Activated T-cell treated with anti-CD3 and anti-CD28 coated beads, Interleukin-2, amount 50 U/mL, for 1 hour (primary cell): ENCODE results near the gene ALOXE3.
A peak's percentile ranks its signal among the peaks of the same experiment; 100 is the strongest.

ENCODE experiments used
- DNase-seq: peaks from one replicate; pipeline ENCODE4 v3.0.0-alpha.2; 2020

ALOXE3 gene

DNA sequence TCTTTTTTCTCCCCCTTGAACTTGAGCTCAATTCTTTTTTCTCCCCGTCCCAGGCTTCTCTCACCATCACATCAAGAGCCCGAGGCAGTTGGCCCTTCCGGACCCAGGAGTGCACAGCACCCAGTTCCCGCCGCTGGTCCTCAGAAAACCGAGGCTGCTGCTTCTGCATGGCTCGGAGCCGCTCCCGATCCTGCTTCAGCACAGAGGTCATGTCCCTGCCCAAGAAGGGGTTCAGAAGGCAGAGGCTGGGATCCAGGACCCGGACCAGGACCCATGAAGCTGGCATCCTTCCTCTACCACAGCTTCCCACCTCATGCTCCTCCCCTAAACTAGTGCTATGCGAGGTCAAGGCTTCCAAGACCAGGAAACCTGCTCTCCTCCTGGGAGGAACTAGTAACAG is 23.4 kb upstream of the ALOXE3 start:
- no peak for DNase-seq

DNA sequence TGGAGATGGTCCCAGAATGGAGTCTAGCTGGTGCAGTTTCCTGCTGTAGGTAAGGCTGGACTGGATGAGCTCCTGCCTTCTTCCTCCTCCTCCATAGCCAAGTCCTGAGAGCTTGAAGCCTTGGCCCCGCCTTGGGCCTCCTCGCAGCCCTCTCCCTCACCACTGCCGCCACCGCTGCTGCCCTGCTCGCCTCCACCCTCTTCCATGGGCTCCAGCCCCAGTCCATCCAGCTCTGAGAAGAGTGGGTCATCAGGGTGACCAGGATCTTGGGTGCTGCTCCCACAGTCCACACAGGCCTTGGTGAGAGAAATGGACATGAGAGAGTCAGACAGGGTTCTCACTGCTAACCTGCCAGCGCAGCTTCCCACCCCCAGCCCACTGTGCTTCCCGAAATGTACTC is 22.7 kb upstream of the ALOXE3 start:
- DNase-seq, result no peak

DNA sequence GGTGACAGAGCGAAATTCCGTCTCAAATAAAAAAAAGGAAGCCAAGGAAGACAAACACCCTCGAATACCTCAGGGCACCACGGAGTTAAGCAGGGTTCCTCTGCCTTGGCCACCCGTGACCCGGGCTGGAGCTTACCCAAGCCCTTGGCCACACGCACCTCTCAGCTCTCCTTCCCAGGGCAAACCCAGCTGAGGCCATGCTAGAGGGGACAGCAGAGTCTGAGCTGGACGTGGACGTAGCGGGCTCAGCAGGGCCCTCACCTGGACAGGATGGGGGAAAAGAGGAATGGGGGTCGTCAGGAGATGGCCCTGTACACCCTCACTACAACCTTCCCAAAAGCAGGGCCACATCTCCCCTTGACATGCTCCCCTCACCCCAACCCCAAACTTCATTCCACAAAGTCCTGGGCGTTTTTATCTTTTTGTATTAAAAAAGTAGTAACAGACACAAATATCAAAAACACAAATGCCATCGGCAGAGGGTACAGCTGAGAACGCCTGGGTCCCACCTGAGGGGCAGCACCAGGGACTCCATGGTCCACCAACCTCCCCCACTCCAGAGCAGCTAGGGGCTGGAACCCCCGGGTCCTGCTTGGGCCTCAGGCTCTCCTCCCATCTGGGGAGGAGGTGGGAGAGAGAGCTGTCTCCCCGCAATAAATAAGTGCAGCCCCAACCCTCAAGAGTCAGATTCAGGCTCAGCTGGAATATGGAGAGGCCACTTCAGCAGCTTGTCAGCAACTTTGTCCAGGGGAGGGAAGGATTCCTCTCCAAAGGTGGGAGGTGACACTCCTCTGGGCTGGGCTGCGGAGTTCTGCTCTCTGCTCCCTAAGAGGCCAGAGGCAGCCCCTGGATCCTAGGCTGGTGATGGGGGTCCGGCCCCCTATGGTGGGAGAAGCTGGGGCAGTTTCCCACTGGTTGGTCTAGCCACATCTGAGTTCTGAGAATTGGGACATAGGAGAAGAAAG is 22.0 kb upstream of the ALOXE3 start:
- DNase-seq, result peak; percentile 30

DNA sequence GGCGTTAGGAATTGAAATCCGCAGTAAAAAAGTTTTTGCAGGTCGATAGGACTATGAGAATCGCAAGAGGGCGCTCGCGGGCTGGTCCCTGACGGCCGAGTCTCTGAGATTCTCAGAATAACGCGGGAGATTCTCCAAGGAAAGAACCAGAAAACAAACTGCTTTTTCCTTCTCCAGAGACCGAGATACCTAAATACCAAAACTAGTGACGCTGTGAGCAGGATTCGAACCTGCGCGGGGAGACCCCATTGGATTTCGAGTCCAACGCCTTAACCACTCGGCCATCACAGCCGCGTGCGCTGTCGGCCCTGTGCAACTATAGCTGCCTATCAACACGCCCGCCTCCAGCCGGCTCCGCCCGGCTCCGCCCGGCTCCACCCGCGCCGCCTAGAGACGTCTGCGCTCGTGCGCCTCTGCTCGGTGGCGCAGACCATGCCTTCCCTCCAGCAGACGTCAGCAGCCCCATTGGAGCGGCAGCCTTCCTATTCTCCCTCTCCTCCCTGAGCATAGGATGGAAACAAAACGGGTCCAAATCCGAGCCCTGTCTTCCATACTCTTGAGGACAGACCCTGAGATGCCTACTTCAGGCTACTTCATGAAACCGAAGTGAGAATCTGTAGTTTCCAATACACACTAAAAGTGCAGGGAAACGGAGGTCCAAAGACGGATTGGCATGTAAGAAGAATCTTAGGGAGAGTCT is 20.5 kb upstream of the ALOXE3 start:
- peak; percentile 95 for DNase-seq

DNA sequence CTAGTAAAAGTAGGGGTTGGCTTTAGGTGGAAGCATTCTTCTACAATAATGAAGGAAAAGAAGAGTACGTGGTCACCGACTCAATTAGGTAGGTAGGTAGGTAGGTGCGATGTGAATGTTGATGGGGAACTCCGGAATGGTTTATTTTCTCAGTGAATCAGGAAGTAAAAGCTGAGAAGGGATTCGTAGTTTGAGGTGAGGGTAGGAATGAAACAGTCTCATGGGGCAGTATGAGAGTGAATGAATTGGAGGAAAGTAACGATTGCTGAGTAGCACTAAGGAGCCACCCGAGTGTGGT is 20.0 kb upstream of the ALOXE3 start:
- no peak for DNase-seq

DNA sequence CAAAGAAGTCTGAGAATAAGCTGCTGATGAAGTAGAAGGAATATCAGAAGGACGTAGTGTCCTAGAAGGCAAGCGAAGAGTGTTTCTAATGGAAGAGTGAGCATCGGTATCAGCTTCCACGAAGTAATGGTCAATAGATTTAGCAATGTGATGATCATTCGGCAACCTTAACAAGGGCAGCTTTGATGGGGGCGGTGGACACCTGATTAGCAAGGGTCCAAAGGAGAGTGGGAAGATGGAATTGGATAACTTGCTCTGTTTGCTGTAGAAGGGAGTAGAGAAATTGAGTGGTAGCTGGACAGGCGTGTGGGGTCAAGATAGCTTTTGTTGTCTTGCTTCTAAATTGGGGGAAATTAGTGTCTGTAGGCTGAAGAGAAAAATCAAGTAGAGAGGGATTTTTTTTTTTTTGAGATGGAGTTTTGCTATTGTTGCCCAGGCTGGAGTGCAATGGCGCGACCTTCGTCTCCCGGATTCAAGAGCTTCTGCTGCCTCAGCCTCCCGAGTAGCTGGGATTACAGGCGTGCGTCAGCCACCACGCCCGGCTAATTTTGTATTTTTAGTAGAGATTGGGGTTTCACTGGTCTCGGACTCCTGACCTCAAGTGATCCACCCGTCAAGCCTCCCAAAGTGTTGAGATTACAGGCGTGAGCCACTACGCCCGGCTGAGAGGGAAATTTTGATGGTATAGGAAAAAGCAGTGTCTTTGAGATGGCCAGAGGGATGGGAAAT is 19.5 kb upstream of the ALOXE3 start:
- DNase-seq, result peak; percentile 22

DNA sequence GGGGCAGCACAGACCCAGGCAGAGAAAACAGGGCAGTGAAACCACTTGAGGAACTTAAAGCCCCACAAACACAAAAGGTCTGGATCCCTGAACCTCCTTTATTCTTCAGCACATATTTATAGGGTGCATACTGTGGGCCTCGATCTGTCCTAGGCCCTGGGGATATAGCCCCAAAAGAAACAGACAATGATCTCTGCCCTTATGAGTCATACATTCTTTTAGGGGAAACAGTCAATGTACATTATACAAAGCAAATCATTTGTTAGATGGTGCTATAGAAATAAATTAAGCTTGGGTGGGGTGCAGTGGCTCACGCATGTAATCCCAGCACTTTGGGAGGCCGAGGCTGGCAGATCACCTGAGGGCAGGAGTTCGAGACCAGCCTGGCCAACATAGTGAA is 15.6 kb upstream of the ALOXE3 start:
- DNase-seq, result no peak

DNA sequence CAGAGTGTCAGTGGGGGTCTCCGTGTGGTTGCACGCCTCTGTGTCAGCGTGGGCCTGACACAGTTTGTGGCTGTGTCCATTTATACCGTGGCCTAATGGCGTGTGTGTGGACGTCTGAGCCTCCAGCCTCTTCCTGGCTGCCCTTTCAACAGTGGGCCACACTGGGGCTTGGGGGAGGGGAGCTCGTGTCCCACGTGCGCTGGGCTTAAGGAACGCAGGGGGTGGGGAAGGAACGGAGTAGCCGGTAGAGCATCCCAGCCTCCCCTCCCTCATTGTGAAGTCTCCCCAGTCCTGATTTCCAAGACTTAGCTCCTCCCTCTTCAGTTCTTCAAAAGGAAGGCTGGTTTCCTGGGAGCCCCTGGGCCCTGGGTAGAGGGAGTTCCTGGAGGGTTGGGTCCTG is 15.1 kb upstream of the ALOXE3 start:
- no peak for DNase-seq

DNA sequence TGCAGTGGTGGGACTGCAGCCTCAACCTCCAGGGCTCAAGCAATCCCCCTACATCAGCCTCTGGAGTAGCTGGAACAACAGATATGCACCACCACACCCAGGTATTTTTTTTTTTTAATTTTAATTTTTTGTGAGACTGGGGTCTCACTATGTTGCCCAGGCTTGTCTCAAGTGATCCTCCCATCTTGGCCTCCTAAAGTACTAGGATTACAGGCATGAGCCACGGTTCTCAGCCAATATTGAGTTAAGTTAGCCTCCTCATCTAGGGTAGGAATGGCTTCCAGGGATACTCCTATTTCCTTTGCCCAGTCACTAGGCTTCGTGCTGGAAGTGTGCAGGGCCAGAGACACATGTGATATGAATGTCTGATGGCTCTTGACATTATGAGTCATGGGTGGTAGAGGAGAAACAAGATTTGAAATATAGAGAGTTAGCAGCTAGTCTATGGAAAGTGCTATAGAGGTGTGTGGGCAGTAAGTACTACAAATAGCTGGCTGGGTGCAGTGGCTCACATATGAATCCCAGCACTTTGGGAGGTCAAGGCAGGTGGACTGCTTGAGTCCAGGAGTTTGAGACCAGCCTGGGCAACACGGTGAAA is 13.6 kb upstream of the ALOXE3 start:
- DNase-seq, result no peak

DNA sequence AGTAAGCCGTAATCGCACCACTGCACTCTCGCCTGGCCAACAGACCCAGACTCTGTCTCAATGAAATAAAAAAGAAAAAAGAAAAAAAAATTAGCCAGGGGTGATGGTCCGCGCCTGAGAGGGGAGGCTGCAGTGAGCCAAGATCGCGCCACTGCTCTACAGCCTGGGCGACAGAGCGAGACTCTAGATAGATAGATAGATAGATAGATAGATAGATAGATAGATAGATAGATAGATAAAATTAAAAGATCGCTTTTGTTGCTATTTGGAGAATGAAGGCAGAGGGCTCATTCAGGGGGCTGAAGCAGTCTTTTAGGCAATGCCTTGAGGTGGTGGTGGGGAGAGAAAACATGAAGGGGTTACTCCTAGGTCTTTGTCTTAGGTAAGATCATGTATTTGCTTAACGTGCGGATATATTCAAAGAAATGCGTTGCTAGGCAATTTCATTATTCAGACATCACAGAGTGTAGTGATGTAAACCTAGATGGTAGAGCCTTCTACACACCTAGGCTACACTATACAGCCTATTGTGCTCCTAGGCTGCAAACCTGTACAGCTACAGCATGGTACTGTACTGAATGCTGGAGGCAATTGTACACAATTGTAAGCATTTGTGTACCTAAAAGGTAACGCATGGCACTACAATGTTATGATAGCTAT is 9.9 kb upstream of the ALOXE3 start:
- no peak for DNase-seq

DNA sequence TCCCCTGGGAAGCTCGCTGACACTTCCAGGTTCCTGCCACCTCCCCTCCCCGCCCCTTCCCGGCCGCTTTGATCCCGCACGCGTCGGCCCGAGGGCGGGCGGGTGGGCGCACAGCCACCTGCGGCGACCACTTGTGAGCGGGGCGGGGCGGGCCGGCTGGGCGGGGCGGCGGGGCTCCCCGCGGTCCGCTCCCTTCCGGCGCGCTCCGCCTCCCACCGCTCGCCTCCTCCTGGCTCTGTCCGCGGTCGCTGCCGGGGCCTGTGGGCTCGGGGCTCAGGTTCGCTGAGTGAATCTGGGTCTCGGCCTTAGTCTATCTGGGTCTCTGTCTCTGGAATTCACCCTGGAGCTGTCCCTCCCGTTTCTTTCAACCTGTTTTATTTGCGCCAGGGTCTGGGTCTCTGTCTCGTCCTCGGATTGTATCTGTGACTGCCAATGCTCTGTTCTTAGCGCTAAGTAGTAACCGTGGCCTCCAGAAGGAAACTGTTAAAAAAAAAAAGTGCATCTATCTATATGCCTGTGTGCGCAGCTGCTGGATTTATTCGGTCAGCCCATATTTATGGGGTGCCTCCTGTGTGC is 8.3 kb upstream of the ALOXE3 start:
- peak; percentile 56 for DNase-seq

DNA sequence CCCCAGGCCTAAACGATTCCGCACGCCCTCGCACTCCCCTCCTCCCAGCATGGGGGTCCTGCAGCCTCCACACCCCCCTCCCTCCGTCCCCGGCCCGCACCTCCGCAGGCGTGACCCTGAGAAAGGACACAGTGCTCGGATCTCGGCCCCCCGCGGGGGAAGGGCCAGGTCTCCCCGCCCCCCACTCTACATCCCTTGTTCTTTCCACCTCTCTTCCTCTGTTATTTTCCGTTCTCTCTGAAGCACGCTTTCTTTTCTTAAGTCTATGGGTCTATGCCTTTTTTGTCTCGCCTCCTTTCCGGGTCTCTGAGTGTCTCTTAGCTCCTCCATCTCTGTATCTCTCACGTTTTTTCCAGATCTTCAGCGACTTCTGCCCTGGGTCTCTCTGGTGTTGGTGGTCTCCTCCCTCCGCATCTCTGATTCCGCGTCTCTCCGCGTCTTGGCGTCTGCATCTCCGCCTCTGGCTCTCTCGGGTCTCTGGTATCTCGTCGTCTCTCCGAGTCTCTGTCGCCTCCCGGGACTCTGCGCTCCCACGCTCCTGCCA is 7.7 kb upstream of the ALOXE3 start:
- DNase-seq, result no peak

DNA sequence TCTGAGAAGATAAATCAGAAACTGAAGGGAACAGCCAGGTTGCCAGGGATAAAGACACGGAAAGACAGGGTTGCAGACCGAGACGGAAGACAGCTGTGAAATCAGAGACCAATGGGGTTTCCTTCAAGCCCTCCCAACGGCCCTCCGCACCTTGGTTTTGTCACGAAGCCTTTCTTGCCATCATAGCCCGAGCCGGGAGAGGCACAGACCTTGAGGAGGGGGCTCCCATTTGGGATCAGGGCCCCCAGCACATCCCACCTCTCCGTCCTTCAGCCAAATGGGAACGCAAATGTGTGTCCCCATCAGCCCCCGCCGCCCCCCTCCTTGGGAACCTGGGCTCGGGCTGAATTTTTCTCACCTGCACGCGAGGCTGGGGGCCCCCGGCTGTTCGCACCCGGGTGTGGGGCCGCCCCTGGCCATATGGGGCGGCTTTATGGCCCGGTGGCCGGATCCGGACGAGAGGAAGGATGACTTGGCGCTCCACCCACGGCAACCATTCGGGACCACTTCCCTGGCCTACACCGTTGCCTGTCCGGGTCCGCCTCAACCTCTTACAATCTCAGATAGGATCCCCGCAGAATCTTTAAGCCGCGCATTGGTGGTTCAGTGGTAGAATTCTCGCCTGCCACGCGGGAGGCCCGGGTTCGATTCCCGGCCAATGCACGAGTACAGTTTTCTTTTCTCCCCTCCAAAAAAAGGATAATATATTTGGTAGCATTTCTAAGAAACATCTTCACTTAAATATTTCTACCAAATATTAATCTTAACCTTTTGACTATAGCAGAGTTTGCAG is 7.0 kb upstream of the ALOXE3 start:
- DNase-seq, result peak; percentile 89

DNA sequence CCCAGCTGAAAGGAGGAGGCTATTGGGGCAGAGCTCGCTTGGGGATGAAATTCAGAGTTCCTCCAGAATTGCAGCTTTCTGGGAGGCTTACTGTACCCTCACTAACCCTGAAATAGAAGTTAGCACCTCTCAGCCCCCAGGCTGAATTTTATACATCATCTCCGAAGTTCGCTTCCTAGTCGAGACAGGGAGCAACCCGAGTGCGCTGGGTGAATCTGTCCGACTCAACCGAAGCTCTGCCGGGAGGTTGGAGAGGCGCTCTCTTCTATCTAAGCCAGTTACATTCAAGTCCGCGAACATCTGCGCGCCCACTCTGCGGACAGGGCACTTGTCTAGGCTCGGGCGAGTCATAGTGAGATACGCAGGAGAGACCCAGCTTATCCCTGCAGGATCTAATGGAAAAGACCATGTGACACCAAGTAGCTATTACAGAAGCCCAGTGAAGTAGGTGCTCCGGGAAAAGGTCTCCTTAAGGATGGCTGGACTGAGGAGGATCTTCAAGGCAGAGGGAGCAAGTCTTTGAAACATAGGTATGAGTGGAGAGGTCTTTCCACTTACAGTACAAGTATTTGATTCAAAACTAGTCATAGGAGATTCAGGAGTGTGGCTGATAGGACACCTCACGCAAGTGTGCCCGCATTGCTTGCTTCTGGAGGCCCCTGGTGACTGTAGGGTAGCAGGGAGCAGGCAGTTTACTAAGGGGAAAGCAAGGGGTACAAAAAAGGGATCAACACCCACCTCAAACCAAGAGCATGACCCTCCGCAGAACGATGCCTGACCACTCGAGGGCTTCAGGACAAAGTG is 6.2 kb upstream of the ALOXE3 start:
- peak; percentile 45 for DNase-seq

DNA sequence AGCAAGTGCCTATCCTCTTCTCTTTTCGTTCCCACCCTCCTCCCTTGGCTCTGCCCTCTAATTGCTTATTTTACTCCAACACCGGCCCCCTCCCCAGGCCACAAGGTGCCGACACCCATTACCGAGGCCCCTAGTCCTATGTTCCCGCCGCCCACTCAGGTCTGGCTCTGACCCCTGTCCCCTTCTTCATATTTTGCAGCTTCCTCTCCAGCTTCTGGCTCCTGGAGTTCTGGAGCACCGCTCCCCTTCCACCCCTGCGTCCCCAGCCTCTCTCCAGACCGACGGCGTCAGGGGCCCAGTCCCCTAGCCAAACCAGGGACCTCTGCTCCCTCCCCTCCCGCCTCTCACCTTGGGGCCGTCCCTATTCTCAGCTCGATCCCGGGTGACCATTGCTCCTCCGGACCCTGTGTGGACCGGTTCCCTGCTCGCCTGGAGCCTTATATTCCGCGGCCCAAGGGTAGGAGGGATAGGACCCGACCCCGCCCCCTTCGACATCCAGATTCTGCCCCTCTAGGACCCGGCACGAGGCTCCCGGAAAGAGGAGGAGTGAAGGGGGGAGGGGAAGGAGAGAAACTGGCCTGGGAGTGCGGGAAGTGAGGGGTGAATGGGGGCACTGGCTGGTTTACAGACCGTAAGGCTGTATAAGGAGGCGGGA is 5.5 kb upstream of the ALOXE3 start, which contains the start of gene HES7:
HES7 (minus strand) TSS at position 412 of the 655 bp plus-strand sequence; CDS start at position 390, 22 bp downstream.
- no peak for DNase-seq

DNA sequence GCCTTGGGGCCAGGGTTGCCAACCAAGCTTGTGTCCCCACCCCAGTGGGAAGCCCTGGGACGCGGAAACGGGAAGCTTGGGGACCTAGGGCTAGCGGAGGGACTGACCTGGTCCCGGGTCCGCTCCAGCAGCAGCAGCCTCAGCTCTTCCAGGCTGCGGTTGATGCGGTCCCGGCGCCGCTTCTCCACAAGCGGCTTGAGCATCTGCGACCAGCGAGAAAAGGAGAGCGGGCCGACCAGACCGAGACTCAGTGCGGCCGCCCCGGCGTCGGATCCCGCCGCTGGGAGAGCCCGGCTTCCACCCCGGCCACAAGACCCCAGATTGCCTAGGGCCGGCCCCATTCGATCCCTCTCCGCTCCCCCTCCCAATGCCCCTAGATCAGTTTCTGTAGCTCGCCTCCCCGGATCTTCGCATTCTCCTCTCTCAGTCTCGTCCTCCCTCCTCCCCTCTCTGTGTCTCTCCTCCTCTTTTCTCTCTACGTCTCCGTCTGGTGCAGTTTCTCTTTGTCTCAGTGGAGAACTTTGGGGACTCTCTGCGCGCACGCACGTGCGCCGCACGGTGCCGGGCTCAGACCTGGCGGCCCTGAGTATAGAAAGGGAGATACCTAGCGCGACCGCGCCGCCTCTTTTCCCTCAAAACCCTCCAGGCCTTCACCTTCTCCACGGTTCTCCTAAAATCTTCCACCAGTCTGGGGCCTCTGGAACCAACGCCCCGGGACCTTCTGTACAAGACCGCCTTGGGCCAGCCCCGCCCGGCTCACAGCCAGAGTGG is 4.8 kb upstream of the ALOXE3 start:
- peak; percentile 54 for DNase-seq

DNA sequence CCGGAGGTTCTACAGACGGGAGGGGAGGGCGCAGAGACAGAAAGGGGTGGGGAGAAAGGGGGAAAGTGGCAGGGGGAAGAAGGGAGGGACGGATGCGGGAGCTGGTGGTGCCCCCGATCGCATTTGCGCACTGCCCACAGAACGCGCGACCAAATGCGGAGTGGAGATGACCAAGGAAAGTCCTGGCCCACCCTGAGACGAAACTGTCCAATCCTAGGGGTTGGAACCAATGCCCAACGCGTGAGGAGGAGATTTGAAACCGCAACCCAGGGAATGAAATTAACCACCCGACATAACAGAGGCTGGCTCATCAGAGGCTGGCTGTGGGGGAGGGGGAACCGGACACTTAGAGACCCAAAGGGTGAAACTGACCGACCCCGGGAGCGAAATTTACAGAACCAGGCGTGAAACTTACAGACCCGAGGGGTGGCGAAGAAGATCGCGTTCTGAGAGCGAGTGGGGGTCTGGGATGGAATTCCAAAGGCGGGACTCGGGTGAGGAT is 4.2 kb upstream of the ALOXE3 start:
- no peak for DNase-seq

DNA sequence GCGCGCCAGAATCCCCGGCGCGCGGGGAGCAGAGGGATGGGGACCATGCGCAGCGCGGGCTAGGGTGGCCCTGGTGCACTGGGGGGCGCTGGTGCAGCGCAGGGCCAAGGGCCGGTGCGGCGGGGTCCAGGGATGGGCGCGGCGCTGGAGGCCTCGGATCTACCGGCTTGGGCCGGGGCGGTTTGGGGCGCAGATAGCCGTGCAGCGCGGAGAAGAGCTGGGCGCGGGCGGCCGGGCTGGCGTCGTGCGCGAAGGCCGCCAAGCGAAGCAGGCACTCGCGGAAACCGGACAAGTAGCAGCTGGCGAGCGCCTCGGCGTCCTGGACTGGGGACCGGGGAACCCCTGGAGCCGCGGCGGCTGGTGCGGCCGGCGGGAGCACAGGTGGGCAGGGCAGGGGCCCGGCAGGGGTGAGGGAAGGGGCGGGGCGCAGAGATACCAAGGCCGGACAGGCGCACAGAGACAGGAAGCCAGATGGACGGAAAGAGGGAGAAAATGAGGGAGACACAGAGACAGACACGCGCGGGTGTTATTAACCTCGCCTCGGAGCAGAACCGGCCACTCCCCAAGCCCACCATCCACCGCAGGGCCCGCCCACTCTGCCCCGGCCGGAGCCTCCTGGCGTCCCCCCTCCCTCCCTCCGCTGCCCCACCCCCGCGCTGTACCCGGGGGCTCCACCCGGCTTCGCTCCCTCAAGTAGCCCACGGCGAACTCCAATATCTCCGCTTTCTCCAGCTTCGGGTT is 3.5 kb upstream of the ALOXE3 start:
- peak; percentile 61 for DNase-seq
